GM19463 (cell line): ENCODE measurements around the gene ZNF397.
"Not testable (repeated sequence)": the region's sequence is repeated elsewhere in the genome, so short reads cannot be mapped to it uniquely, and the experiment has no call there.

ENCODE experiments used
- ATAC-seq: cut with Tn5 transposase; IDR thresholded peaks from one replicate; pipeline ENCODE4 v1.9.1; 2021; ENCODE audit warnings: mild to moderate bottlenecking, moderate library complexity; ENCODE audit not compliant: unreplicated experiment

Gene ZNF397

DNA sequence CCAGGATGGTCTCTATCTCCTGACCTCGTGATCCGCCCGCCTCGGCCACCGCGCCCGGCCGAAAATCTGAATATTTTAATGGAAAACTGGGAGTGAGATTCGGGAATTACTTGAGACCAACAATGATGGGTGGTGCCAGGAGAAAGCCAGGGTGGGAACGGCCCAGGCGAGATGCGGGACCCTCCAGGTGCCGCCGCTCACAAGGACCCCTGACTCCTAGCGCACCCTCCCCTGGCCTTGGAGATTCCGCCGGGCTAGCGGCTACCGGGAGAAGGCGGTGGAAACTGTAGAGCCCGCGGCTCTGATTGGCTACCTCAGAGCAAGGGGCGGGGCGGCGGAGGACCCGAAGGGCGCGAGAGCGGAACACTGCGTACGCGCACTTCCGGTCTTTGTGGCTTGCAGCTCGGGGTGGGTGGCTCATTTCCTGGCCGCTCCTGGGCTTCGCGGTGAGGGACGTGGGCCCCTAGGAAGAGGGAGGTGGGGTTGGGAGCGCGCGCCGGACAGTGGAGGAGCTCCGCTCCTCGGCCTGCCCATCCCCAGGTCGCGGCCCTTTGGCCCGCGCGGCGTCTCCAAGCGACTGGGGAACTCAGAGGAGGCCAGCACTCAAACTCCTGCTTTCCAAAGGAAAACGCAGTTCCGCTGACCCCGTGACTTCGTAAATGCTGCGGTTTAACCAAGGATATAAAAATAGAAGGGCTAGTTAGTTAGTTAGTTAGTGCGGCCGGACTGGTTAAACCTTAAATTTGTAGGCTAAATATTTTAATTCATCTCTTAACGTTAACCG, at the start of gene ZNF397:
TSS of gene ZNF397 (plus strand) at position 371 of the 784 bp plus-strand sequence. CDS start 1,437 bp downstream, outside the sequence.
- ATAC-seq: peak; percentile 99

DNA sequence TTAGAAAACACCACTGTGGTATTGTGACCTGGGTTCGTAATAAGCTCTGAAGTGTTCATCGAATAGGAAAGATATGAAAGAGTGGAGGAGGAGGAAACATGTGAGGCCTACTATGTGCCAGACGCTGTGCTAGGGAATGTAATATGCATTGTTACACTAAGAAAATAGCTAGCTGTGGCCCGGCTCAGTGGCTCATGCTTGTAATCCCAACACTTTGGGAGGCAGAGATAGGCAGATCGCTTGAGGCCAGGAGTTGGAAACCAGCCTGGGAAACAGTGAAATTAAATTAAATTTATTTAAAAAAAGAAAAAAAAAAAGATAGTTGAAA, 49.2 kb upstream of the ZNF397 start:
- ATAC-seq: no peak

DNA sequence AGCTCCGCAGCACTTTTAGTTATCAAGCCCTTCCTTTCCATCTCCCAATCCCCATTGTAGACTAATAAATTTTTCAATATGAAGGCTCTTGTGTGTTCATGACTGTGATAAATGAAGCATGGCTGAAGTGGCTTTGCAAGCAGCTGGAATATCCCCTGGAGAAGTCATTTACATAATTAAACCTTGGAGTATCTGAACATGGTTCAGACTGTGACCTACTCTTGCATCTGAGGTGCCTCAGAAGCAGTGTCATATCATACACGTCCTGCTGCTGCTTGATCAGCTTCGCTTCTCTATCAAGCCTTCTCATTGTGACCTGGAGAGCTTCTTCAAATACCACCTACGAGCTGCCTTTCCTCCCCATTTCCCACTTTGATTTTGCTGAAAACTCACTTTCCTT, 48.4 kb upstream of the ZNF397 start:
- ATAC-seq: no peak

DNA sequence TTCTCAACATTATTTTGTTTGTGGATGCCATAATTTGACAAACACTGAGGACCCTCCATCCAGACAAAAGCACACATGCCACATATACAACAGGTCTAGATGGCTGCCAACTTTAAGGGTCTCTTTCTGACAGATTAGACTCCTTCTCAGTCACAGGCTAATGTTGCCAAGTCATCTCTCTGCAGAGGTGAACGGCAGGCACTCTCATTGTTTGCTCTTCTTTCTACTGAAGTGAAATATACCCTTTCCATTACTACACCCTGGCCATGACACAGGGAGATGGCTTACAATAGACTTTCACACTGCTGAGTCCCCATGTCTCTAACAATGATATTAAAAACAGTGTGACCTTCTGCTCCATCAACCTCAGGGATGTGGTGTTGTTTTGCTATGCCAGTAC, 47.5 kb upstream of the ZNF397 start:
- no peak for ATAC-seq

DNA sequence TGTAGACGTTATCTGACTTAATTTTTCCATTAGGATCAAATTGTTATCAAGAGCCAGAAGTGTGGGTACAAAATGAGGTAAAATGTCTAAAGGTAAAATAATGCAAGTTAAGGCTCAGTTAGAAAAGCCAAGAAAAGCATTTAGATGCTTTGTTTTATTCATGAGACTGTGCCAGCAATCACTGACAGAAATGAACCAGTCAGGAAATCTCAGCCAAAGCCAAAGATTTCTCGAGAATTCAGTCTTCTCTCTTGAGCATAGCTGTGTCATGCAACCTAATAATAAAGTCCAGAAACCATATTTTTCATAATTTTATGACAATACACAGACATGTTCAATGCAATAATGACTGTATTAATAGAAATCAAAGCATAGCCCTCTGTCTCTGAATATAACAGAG, 43.5 kb upstream of the ZNF397 start:
- ATAC-seq: no peak

DNA sequence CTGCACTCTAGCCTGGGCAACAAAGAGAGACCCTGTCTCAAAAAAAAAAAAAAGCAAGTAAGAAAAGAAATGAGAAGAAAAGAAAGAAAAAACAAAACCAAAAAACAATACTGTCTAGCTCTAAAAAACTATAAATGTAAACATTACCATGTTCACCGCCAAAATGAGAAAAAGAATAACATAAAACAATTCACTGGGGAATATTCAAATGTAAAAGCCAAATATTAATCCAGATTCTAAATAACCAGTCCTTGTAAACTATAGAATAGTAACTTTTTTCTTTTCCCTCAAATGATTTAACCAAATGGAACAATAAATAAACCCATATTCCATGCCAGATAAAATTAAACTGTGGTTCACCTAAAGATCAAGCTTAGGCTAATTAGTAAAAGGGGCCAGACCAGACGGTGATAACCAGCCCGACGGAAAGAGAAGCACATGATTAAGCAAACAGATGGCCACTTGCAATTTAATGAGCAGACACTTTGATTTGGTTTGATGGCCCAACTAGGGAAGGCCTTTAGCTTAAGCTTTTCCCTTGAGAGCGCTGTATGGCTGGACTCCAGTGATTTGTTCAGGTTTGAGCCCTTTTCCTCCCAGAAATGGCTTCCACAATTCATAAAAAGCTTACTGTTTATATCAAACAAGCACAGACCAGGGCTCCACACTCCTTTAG, 39.4 kb upstream of the ZNF397 start:
- no peak for ATAC-seq

DNA sequence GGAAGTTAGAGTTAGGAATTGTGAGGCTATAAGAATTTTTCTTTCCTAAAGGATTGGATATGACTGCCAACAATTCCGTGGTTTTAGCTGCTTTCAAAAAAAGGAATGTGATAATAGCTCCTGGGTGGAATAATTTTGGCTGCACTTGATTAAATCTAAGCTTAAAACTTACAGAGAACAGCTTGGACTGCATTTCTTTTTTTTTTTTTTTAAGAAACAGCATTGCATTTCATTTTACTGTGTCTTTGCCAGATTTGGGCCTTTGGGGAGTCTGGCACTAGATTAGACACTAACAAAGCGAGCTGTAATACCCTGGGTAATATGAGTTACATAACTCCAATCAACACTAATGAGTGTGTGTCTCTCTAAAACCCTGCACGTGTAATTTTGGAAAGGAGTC, 37.8 kb upstream of the ZNF397 start:
- ATAC-seq: no peak

DNA sequence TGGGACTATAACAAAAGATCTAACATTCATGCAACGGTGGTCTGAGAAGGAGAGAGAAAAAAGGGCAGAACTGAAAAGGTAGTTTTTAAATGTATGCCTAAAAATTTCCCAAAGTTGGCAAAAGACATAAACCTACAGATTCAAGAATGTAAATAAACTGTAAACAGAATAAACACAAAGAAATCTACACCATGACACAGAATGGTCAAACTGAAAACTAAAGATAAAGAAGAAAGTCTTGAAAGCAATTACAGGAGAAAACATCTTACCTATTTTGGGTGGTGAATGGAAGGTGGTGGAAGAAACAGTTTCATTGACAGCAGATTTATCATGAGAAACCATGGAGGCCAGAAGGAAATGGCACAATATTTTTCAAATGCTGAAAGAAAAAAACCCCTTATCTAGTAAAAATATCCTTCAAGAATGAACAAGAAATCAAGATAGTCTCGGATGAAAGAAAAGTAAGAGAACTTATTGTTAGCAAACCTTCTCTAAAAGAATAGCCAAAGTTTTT, 35.6 kb upstream of the ZNF397 start:
- ATAC-seq: no peak

DNA sequence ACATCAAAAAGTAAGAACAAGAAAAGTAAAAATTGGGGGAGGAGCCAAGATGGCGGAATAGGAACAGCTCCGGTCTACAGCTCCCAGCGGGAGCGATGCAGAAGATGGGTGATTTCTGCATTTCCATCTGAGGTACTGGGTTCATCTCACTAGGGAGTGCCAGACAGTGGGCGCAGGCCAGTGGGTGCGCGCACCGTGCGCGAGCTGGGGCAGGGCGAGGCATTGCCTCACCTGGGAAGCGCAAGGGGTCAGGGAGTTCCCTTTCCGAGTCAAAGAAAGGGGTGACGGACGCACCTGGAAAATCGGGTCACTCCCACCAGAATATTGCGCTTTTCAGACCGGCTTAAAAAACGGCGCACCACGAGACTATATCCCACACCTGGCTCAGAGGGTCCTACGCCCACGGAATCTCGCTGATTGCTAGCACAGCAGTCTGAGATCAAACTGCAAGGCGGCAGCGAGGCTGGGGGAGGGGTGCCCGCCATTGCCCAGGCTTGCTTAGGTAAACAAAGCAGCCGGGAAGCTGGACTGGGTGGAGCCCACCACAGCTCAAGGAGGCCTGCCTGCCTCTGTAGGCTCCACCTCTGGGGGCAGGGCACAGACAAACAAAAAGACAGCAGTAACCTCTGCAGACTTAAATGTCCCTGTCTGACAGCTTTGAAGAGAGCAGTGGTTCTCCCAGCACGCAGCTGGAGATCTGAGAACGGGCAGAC, 34.9 kb upstream of the ZNF397 start:
- not testable (repeated sequence) for ATAC-seq

DNA sequence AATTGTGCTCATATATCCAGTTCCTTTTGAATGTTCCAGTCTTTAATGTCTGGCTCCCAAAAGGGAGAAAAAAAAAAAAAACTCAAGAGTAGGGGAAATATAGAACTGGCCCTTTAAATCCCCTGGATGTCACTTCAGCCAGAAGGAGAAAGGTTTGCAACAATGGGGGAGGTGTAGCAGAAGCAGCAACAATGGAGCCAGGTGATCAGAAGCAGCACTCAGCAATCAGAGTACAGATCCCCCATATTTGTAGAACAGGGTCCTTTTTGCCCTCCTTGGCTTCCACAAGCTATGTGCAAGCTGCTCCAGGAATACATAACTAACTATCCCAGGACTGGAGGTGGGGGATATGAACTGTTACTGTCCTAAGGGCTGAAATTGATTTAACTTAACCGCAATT, 25.8 kb upstream of the ZNF397 start:
- no peak for ATAC-seq

DNA sequence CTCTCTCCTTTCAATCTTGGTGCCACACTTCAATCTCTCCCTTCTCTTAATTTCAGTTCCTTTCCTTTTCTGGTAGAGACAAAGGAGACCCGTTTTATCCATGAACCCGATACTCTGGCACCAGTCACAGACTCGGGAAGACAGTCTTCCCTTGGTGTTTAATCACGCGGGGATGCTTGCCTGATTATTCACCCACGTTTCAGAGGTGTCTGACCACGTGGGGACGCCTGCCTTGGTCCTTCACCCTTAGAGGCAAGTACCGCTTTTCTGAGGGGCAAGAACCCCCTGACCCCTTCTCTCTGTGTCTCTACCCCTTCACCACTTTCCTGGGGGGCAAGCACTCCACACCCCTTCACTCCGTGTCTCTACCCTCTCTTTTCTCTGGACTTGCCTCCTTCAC, 24.2 kb upstream of the ZNF397 start:
- not testable (repeated sequence) for ATAC-seq

DNA sequence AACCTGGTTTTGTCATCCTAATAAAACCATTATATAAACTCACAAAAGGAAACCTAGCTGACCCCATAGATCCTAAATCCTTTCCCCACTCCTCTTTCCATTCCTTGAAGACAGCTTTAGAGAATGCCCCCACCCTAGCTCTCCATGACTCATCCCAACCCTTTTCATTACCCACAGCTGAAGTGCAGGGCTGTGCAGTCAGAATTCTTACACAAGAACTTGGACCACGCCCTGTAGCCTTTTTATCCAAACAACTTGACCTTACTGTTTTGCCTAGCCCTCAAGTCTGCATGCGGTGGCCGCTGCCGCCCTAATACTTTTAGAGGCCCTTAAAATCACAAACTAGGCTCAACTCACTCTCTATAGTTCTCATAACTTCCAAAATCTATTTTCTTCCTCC, 21.5 kb upstream of the ZNF397 start:
- not testable (repeated sequence) for ATAC-seq

DNA sequence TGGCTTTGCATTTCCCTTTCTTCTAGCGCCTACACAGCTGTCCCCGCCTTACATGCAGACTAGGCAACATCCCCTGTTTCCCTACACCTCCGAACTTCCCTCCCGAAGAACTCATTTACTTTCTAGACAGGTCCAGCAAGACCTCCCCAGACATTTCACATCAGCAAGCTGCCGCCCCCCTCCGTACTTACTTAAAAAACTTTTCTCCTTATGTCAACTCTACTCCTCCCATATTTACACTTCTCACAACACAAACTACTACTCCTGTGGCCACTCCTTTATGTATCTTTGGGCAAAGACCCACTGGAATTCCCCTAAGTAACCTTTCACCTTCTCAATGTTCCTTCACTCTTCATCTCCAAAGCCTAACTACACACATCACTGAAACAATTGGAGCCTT, 20.4 kb upstream of the ZNF397 start:
- no peak for ATAC-seq

DNA sequence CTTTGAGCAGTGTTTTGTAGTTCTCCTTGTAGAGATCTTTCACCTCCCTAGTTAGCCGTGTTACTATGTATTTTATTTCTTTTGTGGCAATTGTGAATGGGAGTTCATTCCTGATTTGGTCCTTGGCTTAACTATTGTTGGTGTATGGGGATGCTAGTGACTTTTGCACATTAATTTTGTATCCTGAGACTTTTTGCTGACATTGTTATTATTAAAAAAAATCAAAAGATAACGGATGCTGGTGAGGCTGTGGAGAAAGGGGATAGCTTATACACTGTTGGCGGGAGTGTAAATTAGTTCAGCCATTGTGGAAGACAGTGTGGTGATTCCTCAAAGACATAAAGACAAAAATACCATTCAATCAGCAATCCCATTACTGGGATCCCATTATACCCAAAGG, 17.0 kb upstream of the ZNF397 start:
- ATAC-seq: no peak

DNA sequence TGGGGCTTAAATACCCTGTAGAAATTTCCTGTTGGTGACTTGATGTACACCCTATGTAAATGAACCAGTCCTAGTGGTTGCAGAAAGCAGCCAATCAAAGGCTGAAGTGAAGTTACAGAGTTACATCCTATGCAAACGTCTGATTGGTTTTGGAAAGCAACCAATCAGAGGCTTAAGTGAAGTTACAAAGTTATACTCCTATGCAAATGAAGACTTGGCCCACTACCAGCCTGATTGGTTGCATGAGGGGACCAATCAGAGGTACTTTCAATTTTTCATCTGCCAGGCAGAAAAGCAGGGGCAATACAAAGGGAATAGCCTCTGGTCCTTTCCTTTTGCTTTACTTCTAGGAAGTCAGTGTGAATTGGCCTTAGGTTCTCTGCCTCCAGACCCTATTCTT, 13.6 kb upstream of the ZNF397 start:
- ATAC-seq: no peak

DNA sequence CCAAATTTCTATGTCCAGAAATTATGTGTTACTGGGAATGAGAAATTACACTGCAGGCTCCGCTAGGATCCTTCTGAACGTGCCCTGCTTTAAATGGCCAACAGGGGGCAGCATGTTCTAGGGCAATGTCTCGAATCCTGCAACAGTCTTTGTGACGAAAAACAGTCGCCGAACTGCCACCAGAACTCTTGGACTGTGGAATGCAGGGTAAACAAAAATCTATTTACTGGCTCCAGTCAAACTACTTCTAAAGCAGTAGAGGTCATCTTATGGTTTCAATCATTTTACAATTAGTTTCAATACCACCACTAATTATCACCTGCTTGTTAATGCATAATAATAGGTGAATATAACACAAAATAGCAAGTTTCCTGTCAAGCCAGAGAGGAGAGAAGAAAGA, 9.8 kb upstream of the ZNF397 start:
- peak; percentile 94 for ATAC-seq

DNA sequence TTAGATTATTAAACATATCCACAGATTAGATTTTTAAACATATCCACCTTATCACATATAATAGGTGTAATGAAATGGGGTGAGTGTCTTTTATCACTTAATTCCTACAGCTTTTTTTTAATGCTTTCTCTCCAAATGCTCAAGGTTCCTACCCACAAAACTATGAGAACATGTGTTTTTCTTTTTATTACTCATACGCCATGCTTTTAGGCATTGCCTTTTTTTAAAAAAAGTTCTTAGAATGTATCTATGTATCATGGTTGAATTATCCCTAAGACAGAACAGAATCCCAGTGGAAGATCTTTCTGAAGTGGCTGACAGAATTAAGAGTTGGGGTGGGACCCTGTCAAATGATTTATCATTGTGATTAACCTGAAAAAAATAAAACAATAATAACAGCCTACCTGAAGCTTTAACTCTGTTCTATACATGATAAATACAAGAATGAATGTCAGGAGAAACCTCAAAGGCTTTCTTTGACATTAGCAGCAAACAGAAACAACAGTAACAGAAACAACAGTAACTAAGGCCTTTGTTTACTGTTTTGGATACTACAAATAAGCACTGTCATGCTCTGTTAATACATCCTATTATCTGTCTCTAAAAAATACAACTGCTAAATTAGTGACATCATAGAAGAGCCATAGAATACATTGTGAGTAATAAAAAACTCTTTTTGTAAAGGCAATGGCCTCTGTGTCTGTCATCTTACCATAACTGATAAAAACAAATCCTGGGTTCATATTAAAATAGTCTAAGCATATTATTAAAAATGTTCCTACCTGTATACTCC, 4.1 kb upstream of the ZNF397 start:
- ATAC-seq: no peak

DNA sequence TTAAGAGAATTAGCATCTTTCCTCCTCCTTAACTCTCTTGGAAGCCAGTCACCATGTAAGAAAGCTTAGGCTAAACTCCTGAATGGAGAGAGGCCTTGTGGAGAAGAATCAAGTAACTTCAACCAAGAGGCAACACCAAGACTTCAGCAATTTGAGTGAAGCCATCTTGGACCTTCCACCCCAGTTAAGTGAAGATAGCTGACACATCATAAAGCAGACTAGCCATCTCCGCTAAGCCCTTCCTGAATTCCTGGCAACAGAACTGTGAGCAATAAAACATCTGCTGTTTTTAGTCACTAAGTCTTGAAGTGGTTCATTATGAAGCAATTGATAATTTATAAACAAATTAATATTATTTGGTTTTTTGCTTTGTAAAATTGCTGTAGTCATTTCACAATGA, 1.5 kb upstream of the ZNF397 start:
- ATAC-seq: no peak

DNA sequence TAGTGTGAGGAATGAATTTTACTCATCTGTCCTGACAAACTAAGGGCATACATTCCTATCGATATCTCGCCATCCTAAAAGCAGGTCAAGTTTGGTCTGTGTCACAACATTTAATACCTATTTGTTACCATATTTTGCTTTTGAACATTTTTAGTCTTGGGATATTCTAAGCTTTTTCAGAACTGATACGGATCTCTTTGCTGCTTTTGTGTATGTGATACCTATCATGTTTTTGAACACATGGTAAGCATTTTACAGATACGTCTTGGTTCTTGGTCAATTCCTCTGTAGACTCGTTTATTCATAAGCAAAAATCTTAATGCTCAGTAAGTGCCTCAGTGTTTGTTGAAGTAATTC, 592 bp downstream of the ZNF397 start:
- no peak for ATAC-seq

DNA sequence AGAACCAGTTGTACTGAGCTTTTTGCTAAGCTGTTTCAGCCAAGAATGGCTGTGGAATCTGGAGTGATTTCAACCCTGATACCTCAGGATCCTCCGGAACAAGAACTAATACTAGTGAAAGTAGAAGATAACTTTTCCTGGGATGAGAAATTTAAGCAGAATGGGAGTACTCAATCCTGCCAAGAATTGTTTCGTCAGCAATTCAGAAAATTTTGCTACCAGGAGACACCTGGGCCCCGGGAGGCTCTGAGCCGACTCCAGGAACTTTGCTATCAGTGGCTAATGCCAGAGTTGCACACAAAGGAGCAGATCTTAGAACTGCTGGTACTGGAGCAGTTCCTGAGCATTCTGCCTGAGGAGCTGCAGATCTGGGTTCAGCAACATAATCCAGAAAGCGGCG, 1.6 kb downstream of the ZNF397 start:
- ATAC-seq: no peak

DNA sequence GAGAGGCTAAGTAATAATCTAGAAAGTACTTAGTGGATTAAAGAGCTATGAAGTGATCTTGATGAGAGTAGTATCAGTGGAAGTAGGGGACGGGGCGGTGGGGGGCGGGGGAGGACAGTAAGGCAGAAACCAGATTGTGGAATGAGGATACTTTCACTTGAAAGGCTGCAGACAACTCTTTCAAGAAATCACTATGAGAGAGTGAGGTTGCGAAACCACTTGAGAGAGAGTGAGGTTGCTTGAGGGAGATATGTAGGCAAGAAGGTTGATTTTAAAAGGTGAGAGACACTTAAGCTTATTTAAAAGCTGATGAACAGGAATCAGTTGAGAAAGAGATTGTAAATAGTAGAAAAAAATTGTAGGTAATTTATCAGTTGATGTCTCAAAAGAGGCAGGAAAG, 3.8 kb downstream of the ZNF397 start:
- ATAC-seq: no peak
